ENCODE data around the gene PIH1D2.
"Not testable (repeated sequence)": the region's sequence is repeated elsewhere in the genome, so short reads cannot be mapped to it uniquely, and the experiment has no call there.

Gene PIH1D2

DNA sequence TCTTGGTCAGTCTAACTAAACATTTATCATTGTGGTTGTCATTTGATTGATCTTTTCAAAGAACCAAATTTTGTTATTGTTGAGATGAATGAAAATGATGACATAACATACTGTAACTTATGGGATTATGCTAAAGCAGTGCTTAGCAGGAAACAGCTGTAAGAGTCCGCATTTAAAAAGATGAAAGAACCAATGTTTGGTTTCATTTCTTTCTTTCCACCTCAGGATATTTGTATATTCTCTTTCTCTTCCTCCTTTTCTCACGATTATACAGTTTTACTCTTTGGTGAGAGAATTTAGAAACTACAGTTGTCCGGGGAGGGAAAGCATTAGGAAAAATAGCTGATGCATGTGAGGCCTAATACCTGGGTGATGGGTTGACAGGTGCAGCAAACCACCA lies 23.1 kb downstream of the PIH1D2 start:
- no peak for TF ChIP-seq POLR2A (IDR thresholded peaks at IDR 0.05; ENCODE audit: low read depth, low read length)
- TF ChIP-seq TAF1 (IDR thresholded peaks at IDR 0.05; ENCODE audit: borderline replicate concordance, low read depth, low read length) = no peak
- TF ChIP-seq POLR2AphosphoS5 (IDR thresholded peaks at IDR 0.05; ENCODE audit: low read depth, low read length) = no peak
- DNase-seq (ENCODE audit: insufficient read length) = no peak
- peak; percentile 89 for FAIRE-seq

DNA sequence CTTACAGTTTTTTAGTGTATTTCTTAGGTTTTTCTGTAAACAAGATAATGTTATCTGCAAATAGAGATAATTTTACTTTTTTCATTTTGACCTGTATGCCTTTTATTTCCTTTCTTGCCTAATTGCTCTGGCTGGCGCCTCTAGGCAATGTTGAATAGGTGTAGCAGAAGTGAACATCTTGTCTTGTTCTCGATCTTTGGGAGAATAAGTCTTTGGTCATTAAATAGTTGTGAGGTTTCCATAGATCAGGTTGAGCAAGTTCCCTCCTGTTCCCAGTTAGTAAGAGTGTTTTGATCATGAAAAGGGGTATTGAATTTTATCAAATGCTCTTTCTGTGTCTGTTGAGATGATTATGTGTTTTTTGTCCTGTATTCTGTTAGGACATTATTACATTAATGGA lies 24.0 kb downstream of the PIH1D2 start:
- TF ChIP-seq TAF1 (IDR thresholded peaks at IDR 0.05; ENCODE audit: borderline replicate concordance, low read depth, low read length) (no peak), POLR2A (IDR thresholded peaks at IDR 0.05; ENCODE audit: low read depth, low read length) (no peak), POLR2AphosphoS5 (IDR thresholded peaks at IDR 0.05; ENCODE audit: low read depth, low read length) (no peak)
- FAIRE-seq (no peak), DNase-seq (ENCODE audit: insufficient read length) (no peak)

DNA sequence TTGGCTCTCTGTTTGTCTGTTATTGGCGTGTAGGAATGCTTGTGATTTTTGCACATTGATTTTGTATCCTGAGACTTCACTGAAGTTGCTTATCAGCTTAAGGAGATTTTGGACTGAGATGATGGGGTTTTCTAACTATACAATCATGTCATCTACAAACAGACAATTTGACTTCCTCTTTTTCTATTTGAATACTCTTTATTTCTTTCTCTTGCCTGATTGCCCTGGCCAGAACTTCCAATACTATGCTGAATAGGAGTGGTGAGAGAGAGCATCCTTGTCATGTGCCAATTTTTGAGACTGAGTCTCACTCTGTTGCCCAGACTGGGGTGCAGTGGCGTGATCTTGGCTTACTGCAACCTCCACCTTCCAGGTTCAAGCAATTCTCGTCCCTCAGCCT lies 25.6 kb downstream of the PIH1D2 start:
- FAIRE-seq = peak; percentile 40
- not testable (repeated sequence) for DNase-seq (ENCODE audit: insufficient read length)

DNA sequence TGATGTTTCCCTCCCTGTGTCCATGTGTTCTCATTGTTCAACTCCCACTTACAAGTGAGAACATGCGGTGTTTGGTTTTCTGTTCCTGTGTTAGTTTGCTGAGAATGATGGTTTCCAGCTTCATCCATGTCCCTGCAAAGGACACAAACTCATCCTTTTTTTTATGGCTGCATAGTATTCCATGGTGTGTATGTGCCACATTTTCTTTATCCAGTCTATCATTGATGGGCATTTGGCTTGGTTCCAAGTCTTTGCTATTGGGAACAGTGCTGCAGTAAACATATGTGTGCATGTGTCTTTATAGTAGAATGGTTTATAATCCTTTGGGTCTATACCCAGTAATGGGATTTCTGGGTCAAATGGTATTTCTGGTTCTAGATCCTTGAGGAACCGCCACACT lies 27.2 kb downstream of the PIH1D2 start:
- not testable (repeated sequence) for DNase-seq (ENCODE audit: insufficient read length); FAIRE-seq

DNA sequence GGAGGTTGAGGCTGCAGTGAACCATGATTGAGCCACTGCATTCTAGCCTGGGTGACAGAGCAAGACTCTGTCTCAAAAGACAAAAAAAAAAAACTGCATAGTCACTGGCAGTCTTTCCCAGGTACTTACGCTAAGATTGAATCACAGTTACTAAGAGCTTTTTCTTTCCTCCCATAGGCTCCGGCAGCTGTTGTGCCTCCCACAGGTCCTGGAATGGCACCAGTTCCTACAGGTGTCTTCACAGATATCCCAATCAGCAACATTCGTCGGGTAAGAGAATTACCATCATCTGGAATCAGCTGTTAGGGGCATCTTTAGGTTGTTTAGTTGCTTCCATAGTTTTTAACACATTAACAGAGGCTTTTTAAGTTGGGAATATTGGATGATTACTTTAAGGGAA lies 28.9 kb downstream of the PIH1D2 start:
- TF ChIP-seq TAF1 (IDR thresholded peaks at IDR 0.05; ENCODE audit: borderline replicate concordance, low read depth, low read length) (no peak), POLR2AphosphoS5 (IDR thresholded peaks at IDR 0.05; ENCODE audit: low read depth, low read length) (no peak), POLR2A (IDR thresholded peaks at IDR 0.05; ENCODE audit: low read depth, low read length) (no peak)
- FAIRE-seq (no peak), DNase-seq (ENCODE audit: insufficient read length) (no peak)

DNA sequence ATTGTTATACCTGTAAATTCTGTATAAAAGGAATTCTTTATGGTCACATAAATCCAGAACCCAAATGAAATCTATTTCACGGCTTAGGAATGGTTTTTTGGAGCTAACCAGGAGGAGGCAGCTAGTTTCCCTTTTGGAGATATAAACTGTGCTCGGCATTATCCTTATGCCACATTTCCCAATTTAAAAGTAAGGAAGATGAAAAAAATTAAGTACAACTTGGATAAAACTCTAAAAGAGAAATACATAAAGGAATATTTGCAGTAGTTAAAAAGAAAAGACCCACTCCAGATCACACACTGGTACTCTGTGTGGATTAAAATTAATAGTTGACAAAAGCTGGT lies 30.9 kb downstream of the PIH1D2 start:
- TF ChIP-seq POLR2AphosphoS5 (IDR thresholded peaks at IDR 0.05; ENCODE audit: low read depth, low read length) (no peak), POLR2A (IDR thresholded peaks at IDR 0.05; ENCODE audit: low read depth, low read length) (no peak), TAF1 (IDR thresholded peaks at IDR 0.05; ENCODE audit: borderline replicate concordance, low read depth, low read length) (no peak)
- DNase-seq (ENCODE audit: insufficient read length) (no peak), FAIRE-seq (no peak)

DNA sequence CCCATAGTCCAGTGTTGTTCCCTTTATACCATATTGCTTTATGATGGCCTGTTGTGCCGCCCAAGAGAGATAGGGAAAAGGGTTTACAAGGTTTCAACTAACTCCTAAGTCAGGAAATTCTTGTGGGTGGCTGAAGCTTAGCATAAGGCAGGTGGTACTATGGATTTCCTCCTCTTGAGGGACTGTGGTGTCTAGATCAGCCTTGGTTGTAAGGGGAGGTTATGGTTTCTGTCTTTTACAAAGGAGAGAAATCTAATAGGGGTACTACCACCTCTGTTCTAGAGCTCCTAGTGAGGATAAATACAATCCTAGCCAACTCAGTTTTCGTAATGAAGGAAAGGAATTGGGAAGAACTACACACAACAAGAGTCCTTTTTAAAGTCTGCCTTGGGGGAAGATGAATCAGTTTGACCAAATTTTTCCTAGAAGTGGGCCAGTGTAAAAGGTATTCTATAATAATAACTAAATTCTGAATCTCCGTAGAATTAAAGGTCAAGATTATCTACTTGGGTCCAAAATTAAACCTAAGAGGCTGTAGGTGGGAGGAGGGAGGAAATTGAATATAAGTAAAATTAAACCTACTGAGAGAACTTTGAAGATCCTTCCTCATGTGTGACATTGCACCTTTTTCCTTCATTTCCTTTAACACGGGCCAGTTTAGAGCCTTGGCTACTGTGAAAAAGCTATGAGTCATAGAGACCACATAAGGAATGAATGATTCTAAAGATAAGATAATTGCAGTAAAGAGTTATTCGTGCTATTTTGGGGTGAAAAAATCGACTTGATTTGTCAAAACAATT lies 31.5 kb downstream of the PIH1D2 start:
- no peak for DNase-seq (ENCODE audit: insufficient read length)
- TF ChIP-seq POLR2A (IDR thresholded peaks at IDR 0.05; ENCODE audit: low read depth, low read length) = no peak
- TF ChIP-seq POLR2AphosphoS5 (IDR thresholded peaks at IDR 0.05; ENCODE audit: low read depth, low read length) = no peak
- no peak for TF ChIP-seq TAF1 (IDR thresholded peaks at IDR 0.05; ENCODE audit: borderline replicate concordance, low read depth, low read length)
- no peak for FAIRE-seq

DNA sequence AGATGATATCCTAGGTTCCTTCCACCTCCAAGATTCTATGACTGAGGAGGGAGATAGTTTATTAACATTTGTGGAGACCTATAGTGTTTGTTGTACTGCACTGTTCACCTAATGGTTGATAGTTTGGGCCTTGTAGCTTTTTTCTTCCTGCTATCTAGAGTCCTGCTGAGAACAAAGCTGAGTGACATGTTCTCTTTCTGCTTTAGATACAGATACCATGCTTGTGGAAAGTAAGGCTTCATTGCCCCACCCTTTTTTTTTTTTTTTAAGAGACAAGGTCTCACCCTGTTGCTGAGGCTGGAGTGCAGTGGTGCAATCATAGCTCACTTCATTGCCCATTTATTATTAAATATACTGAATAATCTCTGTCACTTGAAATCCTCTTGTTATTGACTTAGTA lies 36.3 kb downstream of the PIH1D2 start:
- no peak for TF ChIP-seq POLR2A (IDR thresholded peaks at IDR 0.05; ENCODE audit: low read depth, low read length)
- no peak for TF ChIP-seq TAF1 (IDR thresholded peaks at IDR 0.05; ENCODE audit: borderline replicate concordance, low read depth, low read length)
- TF ChIP-seq POLR2AphosphoS5 (IDR thresholded peaks at IDR 0.05; ENCODE audit: low read depth, low read length) = no peak
- DNase-seq (ENCODE audit: insufficient read length) (no peak), FAIRE-seq (no peak)

DNA sequence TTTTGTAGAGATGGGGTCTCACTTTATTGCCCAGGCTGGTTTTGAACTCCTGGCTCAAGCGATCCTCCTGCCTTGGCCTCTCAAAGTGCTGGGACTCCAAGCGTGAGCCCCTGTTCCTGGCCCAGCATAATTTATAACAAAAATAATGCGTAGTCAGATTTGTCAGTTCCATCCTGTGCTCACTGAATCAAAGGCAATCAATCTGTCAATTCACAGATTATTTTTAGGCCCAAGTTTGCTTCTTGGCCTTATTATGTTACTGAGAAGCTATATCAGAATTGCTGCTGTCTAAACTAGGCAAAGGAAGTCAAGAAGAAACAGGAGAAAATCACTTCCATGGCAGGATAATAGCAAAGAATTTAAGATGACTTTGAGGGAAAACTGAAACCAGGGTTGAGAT lies 39.9 kb downstream of the PIH1D2 start:
- FAIRE-seq (no peak), DNase-seq (ENCODE audit: insufficient read length) (no peak)
- TF ChIP-seq POLR2A (IDR thresholded peaks at IDR 0.05; ENCODE audit: low read depth, low read length) (no peak), TAF1 (IDR thresholded peaks at IDR 0.05; ENCODE audit: borderline replicate concordance, low read depth, low read length) (no peak), POLR2AphosphoS5 (IDR thresholded peaks at IDR 0.05; ENCODE audit: low read depth, low read length) (no peak)

DNA sequence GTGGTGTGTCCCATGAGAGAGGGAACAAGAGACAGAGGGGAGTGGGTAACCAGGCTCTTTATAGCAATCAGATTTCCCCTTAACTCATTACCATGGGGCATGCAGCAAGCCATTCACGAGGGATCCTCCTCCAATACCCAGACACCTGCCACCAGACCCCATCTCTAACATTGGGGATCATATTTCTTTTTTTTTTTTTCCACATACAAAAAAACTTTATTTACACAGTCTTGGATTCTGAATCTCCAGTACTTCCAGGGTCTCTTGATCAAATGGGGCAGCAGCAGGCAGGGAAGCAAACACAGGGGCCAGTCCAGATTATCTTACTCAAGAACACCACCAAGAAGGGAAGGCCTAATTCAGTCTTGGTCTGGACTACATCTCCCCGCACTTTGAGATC lies 44.4 kb downstream of the PIH1D2 start:
- TF ChIP-seq POLR2AphosphoS5 (IDR thresholded peaks at IDR 0.05; ENCODE audit: low read depth, low read length) = no peak
- TF ChIP-seq TAF1 (IDR thresholded peaks at IDR 0.05; ENCODE audit: borderline replicate concordance, low read depth, low read length) = no peak
- no peak for TF ChIP-seq POLR2A (IDR thresholded peaks at IDR 0.05; ENCODE audit: low read depth, low read length)
- DNase-seq (ENCODE audit: insufficient read length) = no peak
- FAIRE-seq = no peak

DNA sequence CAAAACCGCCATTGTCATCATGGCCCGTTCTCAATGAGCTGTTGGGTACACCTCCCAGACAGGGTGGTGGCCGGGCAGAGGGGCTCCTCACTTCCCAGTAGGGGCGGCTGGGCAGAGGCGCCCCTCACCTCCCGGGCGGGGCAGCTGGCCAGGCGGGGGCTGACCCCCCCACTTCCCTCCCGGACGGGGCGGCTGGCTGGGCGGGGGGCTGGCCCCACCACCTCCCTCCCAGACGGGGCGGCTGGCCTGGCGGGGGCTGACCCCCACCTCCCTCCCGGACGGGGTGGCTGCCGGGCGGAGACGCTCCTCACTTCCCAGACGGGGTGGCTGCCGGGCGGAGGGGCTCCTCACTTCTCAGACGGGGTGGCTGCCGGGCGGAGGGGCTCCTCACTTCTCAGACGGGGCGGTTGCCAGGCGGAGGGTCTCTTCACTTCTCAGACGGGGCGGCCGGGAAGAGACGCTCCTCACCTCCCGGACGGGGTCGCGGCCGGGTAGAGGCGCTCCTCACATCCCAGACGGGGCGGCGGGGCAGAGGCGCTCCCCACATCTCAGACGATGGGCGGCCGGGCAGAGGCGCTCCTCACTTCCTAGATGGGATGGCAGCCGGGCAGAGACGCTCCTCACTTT lies 46.9 kb downstream of the PIH1D2 start:
- DNase-seq (ENCODE audit: insufficient read length); FAIRE-seq: not testable (repeated sequence)

DNA sequence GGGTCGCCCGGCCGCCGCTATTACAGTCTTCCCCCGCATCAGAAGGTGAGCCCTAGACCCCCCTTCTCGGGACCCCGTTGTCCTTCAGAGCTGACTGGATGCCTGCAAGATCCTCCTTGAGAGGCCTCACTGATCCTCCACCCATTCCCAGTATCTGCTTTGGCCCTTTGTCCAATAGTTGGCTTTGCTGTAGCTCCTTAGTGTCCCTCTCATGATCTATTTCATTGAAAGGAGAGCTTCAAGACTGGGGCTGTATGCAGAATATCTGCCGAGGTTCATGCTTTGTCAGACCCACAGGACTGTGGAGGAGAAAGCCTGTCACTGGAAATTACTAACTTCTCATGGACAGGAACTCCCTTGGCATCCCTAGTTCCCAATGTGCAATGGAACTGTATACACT lies 48.1 kb downstream of the PIH1D2 start:
- FAIRE-seq = no peak
- TF ChIP-seq POLR2A (IDR thresholded peaks at IDR 0.05; ENCODE audit: low read depth, low read length) (no peak), POLR2AphosphoS5 (IDR thresholded peaks at IDR 0.05; ENCODE audit: low read depth, low read length) (no peak), TAF1 (IDR thresholded peaks at IDR 0.05; ENCODE audit: borderline replicate concordance, low read depth, low read length) (no peak)
- peak; percentile 9 for DNase-seq (ENCODE audit: insufficient read length)
